ENCODE results near the gene KEL. TPM values are rescaled to one million over a fixed set of nuclear protein-coding genes. Genes with fewer than 3 reads are reported as not detected.
"Not testable (repeated sequence)": the region's sequence is repeated elsewhere in the genome, so short reads cannot be mapped to it uniquely, and the experiment has no call there.

KEL gene
- 1.3 TPM for total RNA-seq

- DNase-seq (ENCODE audit: low spot score) = no peak
These were observed at the start of gene KEL for GRCh38 chr7:142961973-142962926. Gene KEL (minus strand): TSS chr7:142962363. CDS start chr7:142962206, 157 bp downstream.

GRCh38 chr7:143008007-143008901 is 46.1 kb upstream of the KEL start:
- peak; percentile 80 for DNase-seq (ENCODE audit: low spot score)

GRCh38 chr7:143005632-143006260 is 43.6 kb upstream of the KEL start:
- DNase-seq (ENCODE audit: low spot score) = no peak

- no peak for DNase-seq (ENCODE audit: low spot score)
These were observed 41.4 kb upstream of the KEL start for GRCh38 chr7:143003393-143004051.

GRCh38 chr7:143002898-143003297 is 40.7 kb upstream of the KEL start:
- no peak for DNase-seq (ENCODE audit: low spot score)

GRCh38 chr7:143002106-143002505 is 39.9 kb upstream of the KEL start:
- no peak for DNase-seq (ENCODE audit: low spot score)

GRCh38 chr7:143000648-143001047 is 38.5 kb upstream of the KEL start:
- DNase-seq (ENCODE audit: low spot score) = no peak

GRCh38 chr7:142999793-143000192 is 37.6 kb upstream of the KEL start:
- no peak for DNase-seq (ENCODE audit: low spot score)

GRCh38 chr7:142998966-142999365 is 36.8 kb upstream of the KEL start:
- DNase-seq (ENCODE audit: low spot score) = no peak

GRCh38 chr7:142997456-142997989 is 35.4 kb upstream of the KEL start:
- DNase-seq (ENCODE audit: low spot score) = no peak

- DNase-seq (ENCODE audit: low spot score) = no peak
These were observed 30.3 kb upstream of the KEL start for GRCh38 chr7:142992427-142992826.

GRCh38 chr7:142984297-142984696 is 22.1 kb upstream of the KEL start:
- DNase-seq (ENCODE audit: low spot score) = no peak

- no peak for DNase-seq (ENCODE audit: low spot score)
These were observed 21.7 kb upstream of the KEL start for GRCh38 chr7:142983825-142984224.

GRCh38 chr7:142978402-142978801 is 16.2 kb upstream of the KEL start:
- DNase-seq (ENCODE audit: low spot score) = not testable (repeated sequence)

- DNase-seq (ENCODE audit: low spot score) = no peak
These were observed 12.5 kb upstream of the KEL start for GRCh38 chr7:142974626-142975025.

GRCh38 chr7:142969183-142969582 is 7.0 kb upstream of the KEL start:
- DNase-seq (ENCODE audit: low spot score) = no peak

GRCh38 chr7:142968229-142968628 is 6.1 kb upstream of the KEL start:
- no peak for DNase-seq (ENCODE audit: low spot score)

GRCh38 chr7:142964502-142965246 is 2.5 kb upstream of the KEL start:
- DNase-seq (ENCODE audit: low spot score) = no peak

- DNase-seq (ENCODE audit: low spot score) = no peak
These were observed 1.8 kb upstream of the KEL start for GRCh38 chr7:142963993-142964392.

- DNase-seq (ENCODE audit: low spot score) = no peak
These were observed 828 bp upstream of the KEL start for GRCh38 chr7:142962991-142963390.

GRCh38 chr7:142961595-142961972 is 579 bp downstream of the KEL start:
- DNase-seq (ENCODE audit: low spot score) = no peak

All from ureter (tissue), 1 donor.